Measurements from ENCODE around the gene PHF12. TPM values are rescaled to one million over a fixed set of nuclear protein-coding genes. Genes with fewer than 3 reads are reported as not detected.

Gene PHF12
- total RNA-seq, 1 experiment from 2014 or later: 53.2 TPM

DNA sequence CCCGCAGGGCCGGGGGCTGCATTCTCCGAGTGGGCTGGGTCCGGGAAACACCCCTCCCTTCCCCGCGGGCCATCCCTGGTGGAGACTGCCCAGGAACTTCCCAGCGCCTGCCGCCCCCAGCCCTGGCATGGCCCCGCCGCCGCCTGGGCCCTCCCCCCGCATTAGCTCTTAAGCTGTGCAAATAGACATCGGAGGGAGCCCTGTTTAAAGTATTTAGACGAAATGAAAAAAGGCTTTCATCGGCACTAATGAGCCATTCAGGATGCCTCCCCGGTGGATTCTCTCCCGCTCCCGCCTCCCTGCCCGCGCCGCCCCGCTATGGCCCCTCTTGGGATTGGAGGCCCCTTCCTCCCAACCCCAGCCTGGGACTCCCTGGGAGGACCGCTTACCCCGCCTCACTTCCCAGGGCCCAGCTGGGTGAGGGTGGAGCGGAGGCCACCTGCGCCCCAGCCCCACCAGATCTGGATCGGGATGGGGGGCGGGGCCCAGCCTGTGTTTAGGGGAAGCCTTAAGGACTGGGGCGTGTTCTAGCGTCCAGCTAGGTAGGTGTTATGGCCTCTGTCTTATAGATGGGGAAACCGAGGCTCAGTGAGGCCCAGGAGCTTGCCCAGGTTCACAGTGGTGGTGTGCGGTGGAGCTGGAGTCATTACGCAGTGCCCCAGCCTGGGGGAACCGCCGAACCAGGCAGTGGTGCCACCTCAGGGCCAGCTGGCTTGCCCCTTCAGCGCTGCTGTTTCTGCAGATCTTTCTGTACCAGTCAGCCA is 34.8 kb upstream of the PHF12 start:
- peak; percentile 96 for DNase-seq
- H3K4me3 ChIP-seq (ENCODE audit: insufficient read depth, low read depth, low read length): peak overlapping the region; percentile 24; the same call in 1 of the 2 replicates
- H3K36me3 ChIP-seq (replicated peaks; ENCODE audit: control insufficient read depth, insufficient read depth, low read length): no peaks in the 10 kb centered on the region
- H3K27me3 ChIP-seq (ENCODE audit: control insufficient read depth, insufficient read depth, low read length): peaks cover 2% of the 10 kb centered on the region; the same call in 1 of the 2 replicates

DNA sequence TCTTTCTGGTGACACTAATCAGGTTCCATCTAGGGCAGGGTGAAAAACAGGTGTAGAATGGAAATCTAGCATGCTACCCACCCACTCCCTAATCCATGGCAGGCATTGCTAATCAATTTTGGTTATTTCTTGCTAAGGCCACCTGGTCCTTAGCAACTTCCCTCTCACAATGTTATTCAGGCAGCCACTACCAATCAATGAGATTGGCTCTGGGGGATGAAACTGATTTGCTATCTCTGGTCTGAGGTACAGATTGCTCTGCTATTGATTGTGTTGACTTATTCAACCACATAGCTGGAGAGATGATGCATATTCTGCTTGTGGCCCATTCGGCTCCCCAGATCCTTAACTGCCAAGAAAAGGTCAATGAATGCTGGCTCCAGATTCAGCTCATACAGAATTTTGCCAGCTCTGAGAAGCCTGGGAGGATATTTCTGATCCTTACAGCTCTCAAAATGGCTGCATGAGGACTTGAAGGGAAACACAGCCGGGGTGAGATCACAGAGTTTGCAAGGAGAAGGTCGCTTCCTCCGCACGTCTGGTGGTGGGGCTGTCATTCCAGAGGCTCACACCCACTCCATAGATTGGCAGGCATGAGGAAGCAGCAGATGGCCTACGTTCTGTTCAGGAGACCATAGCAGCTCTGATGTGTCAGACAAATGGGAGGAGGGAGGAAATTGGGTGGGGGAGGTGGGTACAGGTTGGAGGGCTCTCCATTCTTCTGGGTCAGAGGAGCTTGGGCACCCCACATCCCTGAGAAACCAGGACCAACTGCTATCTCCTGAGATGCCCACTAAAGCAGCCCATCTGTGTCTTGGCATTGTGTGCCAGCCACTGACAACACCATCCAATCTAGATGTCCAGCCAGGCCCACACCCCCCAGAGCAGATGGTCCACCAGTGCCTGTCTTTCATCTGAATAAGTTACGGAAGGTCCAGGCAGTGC is 32.2 kb upstream of the PHF12 start:
- Histone ChIP-seq H3K4me3 (ENCODE audit: insufficient read depth, low read depth, low read length) (no peak overlapping the region), H3K36me3 (replicated peaks; ENCODE audit: control insufficient read depth, insufficient read depth, low read length) (no peaks in the 10 kb centered on the region), H3K27me3 (ENCODE audit: control insufficient read depth, insufficient read depth, low read length) (peaks cover 2% of the 10 kb centered on the region; the same call in 1 of the 2 replicates)
- DNase-seq: no peak

DNA sequence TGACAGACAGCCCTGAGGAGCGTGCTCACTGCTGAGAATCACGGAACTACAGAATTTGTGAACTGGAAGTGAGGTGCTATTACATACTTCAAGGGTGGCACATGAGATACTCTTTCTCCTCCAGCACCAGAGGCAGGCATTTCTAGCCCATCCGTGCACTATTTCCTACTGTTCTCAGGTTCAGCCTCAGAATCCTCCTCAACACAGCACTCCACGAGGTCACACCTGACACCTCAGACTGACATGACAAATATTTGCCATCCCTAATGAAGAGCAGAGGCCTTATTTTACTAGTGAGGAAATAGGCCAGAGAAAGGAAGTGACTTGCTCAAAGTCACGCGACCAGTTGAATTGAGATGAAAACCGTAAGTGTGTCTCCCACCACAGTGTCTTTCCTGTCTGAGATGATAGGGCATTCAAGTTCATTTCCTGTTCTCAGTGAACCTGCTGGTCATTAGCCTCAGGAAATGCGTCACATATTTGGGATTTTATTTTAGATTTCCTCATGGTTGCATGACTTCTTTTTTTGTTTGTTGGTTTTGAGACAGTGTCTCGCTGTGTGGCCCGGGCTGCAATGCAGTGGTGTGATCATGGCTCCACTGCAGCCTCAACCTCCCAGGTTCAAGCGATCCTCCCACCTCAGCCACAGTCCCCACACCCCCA is 30.9 kb upstream of the PHF12 start:
- Histone ChIP-seq H3K36me3 (replicated peaks; ENCODE audit: control insufficient read depth, insufficient read depth, low read length) (no peaks in the 10 kb centered on the region), H3K4me3 (ENCODE audit: insufficient read depth, low read depth, low read length) (no peak overlapping the region), H3K27me3 (ENCODE audit: control insufficient read depth, insufficient read depth, low read length) (peaks cover 2% of the 10 kb centered on the region; the same call in 1 of the 2 replicates)
- DNase-seq: no peak

DNA sequence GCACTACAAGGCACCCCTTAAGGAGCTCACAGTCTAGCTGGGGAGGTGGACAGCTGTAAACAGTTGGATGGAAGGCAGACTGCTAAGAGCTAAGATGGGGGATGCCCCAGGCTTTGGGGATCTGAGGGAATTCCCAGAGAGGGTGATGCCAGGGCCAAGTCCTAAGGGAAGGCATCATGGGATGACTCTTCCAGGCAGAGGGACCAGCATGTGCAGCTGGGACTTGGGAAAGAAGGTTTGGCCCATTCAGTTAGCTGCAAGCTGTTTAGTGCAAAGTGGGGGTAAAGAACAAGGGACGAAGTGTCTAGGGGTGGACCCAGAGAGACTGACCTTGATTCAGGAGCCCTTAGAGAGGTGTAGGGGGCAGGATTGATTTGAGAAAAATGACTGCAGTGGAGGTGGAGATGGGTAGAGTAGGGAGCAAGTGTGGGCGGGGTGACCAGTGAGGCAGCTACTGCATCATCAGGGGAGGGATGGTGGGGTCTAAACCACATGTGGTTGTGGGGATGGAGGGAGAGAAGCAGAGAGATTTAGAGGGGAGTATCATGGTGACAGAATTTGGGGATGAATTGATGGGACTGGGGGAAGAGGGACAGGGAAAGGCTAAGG is 27.1 kb upstream of the PHF12 start:
- Histone ChIP-seq H3K4me3 (ENCODE audit: insufficient read depth, low read depth, low read length) (no peak overlapping the region), H3K27me3 (ENCODE audit: control insufficient read depth, insufficient read depth, low read length) (no peaks in the 10 kb centered on the region), H3K36me3 (replicated peaks; ENCODE audit: control insufficient read depth, insufficient read depth, low read length) (no peaks in the 10 kb centered on the region)
- DNase-seq: no peak

DNA sequence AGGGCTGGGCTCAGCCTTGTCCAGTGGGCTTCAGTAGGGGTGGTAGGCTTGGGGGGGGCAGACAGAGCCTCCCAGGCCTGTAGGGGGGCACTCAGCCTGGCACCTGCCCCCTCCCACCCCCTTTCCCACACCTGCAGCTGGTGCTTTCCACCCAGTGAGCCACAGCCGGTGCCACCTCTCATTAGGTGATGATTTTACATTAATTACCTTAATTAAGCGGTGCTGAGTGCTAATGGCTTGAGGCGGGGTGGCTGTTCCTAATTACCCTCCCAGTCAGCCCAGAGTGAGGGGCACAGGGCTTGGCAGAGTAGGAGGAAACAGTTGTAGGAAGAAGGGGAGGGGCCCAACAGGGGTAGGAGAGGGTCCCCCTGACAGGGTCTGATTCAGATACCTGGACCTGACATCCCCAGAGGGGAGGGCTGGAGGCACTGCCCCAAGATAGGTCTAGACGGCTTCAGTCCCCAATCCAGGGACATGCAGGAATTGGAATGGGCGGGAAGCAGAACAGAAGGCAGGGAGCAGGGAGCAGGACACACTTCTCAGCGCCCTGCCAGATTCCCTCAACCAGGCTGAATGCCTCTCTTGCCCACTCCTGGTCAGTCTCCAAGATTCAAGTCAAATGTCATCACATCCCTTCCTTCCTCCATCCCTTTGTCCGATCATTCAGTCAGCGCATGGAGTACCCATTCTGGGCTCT is 26.5 kb upstream of the PHF12 start:
- no peak for DNase-seq
- Histone ChIP-seq H3K4me3 (ENCODE audit: insufficient read depth, low read depth, low read length) (no peak overlapping the region), H3K27me3 (ENCODE audit: control insufficient read depth, insufficient read depth, low read length) (no peaks in the 10 kb centered on the region), H3K36me3 (replicated peaks; ENCODE audit: control insufficient read depth, insufficient read depth, low read length) (no peaks in the 10 kb centered on the region)

DNA sequence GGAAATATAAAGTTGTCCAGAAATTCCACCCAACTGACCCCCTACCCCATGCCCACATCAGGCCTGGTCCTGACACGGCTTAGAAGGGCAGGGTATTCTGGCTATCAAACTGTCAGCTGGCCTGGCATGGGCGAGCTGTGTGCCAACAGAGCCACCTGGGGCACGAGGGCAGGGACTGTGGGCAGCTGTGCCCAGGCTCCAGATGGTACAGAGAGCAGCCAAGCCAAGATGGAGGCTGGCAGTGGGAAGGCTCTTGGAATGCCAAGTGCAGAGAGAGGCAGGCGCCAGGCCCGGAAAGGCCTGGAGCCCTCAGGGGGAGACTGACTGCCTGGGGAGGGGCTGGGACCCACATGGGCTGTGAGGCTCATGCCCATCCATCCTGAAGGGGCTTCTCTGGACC is 24.3 kb upstream of the PHF12 start:
- DNase-seq: no peak
- H3K4me3 ChIP-seq (ENCODE audit: insufficient read depth, low read depth, low read length): no peak overlapping the region
- H3K36me3 ChIP-seq (replicated peaks; ENCODE audit: control insufficient read depth, insufficient read depth, low read length): no peaks in the 10 kb centered on the region
- H3K27me3 ChIP-seq (ENCODE audit: control insufficient read depth, insufficient read depth, low read length): no peaks in the 10 kb centered on the region

DNA sequence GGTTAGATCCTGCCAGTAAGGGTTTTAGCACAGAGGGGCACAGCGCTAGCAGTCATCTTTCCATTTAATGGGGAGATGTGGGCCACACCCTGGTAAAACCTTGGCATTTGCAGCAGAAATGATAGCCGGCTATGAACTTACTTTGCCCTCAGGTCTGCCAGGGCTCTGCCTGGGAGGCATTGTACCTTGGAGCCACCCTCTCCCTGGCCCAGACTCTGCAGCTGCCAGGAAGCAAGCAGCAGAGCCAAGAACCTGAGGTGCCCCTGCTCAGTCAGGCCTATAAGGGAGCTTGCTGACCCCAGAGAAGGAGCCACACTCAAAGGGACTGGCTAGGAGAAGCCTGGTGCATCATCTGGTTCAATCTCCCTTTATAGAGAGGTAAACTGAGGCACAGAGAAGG is 23.7 kb upstream of the PHF12 start:
- Histone ChIP-seq H3K27me3 (ENCODE audit: control insufficient read depth, insufficient read depth, low read length) (no peaks in the 10 kb centered on the region), H3K4me3 (ENCODE audit: insufficient read depth, low read depth, low read length) (no peak overlapping the region), H3K36me3 (replicated peaks; ENCODE audit: control insufficient read depth, insufficient read depth, low read length) (no peaks in the 10 kb centered on the region)
- DNase-seq: no peak

DNA sequence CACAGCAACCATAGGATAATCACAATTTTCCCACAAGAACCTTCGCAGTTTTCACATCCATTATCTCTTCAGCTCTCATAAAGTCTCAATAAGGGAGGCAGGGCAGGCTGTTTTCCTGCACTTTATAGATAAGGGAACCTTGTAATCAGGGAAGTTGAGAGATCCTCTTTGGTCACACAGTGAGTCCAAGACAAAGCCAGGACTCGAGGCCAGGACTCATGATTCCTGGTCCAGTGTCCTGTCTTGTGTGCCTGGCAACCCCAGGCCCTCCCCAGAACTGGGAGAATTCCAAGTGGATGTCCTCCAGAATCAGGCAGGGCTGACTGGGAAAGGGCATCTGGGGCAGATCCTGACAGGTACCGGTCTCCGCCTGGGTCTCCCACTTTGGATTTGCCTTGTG is 23.1 kb upstream of the PHF12 start:
- no peak for DNase-seq
- Histone ChIP-seq H3K4me3 (ENCODE audit: insufficient read depth, low read depth, low read length) (no peak overlapping the region), H3K27me3 (ENCODE audit: control insufficient read depth, insufficient read depth, low read length) (no peaks in the 10 kb centered on the region), H3K36me3 (replicated peaks; ENCODE audit: control insufficient read depth, insufficient read depth, low read length) (no peaks in the 10 kb centered on the region)

DNA sequence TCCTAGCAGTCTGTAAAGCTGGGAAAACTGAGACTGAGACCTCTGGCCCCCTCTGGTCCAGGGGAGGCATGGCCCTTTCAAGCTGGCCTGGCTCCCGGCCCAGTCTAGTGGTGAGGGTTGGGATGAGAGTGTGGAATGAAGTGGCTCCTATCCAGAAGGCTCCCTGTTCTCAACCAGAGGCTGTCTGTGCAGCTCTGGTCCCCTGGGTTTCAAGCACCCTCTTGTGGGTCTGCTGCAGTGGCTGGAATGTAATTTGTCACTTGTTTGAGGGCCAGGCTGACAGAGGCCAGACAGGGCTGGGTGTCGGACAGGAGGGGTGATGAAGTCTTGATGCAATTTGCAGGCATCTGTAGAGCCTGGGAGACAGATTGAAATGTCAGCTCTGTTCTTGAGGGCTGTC is 22.1 kb upstream of the PHF12 start:
- DNase-seq: no peak
- H3K36me3 ChIP-seq (replicated peaks; ENCODE audit: control insufficient read depth, insufficient read depth, low read length): no peaks in the 10 kb centered on the region
- H3K27me3 ChIP-seq (ENCODE audit: control insufficient read depth, insufficient read depth, low read length): no peaks in the 10 kb centered on the region
- H3K4me3 ChIP-seq (ENCODE audit: insufficient read depth, low read depth, low read length): no peak overlapping the region

DNA sequence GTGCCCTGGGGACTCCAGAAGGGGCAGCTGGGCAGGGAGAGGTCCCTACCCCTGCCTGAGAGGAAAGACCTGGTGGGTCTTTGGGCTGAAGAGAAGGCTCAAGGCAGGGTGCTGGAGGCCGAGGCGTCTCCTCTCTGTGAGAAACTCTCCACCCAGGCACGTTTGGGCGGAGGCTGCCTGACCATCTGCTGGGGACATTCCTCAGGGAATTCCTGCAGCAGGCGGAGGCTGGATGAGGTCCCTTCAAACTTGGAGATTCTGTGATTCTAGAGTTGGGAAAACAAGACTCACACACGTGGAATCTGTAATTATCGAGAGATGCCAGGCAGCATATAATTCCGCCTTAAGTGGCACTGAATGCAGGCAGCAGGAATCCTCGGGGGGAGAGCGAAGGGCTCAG is 21.1 kb upstream of the PHF12 start:
- no peak for DNase-seq
- Histone ChIP-seq H3K27me3 (ENCODE audit: control insufficient read depth, insufficient read depth, low read length) (no peaks in the 10 kb centered on the region), H3K4me3 (ENCODE audit: insufficient read depth, low read depth, low read length) (no peak overlapping the region), H3K36me3 (replicated peaks; ENCODE audit: control insufficient read depth, insufficient read depth, low read length) (no peaks in the 10 kb centered on the region)

DNA sequence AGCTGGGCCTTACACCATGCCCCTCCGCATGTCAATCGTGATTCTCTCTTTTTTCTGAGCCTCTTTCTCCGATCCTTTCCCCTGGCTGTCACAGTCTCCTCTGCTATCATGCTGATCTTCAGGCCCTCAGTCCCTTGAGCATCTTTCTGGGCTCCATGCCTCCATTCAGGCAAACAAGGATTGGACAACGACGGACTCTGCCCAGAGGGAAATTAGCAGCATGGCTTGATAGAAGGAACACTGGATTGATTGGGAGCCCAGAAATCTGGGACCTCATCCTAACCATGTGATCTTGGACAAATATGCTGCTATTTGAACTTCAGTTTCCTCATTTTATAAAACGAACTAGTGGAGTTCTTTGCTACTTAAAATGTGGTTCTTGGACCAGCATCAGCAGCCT is 19.6 kb upstream of the PHF12 start:
- no peak for DNase-seq
- Histone ChIP-seq H3K36me3 (replicated peaks; ENCODE audit: control insufficient read depth, insufficient read depth, low read length) (no peaks in the 10 kb centered on the region), H3K4me3 (ENCODE audit: insufficient read depth, low read depth, low read length) (no peak overlapping the region), H3K27me3 (ENCODE audit: control insufficient read depth, insufficient read depth, low read length) (no peaks in the 10 kb centered on the region)

DNA sequence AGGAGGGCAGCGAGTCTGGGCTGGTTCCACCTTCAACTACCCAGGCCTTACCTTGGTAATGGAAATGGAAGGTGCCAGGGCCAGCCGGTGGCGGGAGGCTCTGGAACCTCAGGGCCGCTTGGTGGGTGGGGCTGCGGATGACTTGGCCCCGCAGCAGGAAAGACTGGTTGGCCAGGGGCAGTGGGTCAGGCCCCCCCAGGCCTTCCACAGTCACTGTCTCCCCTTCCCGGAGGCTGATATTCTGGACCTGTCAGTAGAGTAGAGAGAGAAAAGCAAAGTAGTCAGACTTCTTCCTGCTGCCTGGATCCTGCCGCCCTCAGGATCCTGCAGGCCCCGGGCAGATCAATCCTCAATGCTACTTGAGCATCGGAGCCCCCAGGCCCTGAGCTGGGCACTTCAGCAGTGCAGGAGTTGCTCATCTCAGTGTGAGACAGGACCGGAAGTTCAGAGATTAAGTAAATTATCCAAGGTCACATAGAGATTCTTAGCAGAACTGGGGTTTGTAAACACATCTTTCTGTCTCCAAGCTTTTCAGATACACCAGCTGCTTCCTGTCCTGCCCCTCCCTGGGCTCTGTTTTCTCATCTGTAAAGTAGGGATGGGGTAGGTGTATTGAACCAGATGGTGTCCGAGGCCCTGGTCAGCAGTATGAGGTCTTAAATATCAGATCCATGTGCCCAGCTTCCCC is 18.5 kb upstream of the PHF12 start:
- Histone ChIP-seq H3K36me3 (replicated peaks; ENCODE audit: control insufficient read depth, insufficient read depth, low read length) (no peaks in the 10 kb centered on the region), H3K4me3 (ENCODE audit: insufficient read depth, low read depth, low read length) (no peak overlapping the region), H3K27me3 (ENCODE audit: control insufficient read depth, insufficient read depth, low read length) (no peaks in the 10 kb centered on the region)
- DNase-seq: no peak

DNA sequence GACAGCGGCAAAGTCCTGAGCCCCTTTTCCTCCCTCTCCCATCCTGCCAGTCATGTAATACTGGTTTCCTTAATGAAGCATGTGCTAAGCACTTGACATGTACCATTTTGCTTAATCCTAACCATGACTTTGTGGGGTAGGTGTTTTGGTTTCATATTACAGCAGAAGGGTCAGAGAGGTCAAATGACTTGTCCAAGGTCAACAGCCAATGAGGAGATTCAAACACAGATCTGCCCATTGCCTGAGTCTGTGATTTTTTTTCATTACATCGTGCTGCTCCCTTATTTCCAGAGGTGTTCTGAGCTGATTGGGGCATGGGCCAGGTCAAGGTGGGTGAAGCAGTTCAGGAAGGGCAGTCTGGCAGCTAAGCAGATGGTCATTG is 17.6 kb upstream of the PHF12 start:
- Histone ChIP-seq H3K27me3 (ENCODE audit: control insufficient read depth, insufficient read depth, low read length) (no peaks in the 10 kb centered on the region), H3K4me3 (ENCODE audit: insufficient read depth, low read depth, low read length) (no peak overlapping the region), H3K36me3 (replicated peaks; ENCODE audit: control insufficient read depth, insufficient read depth, low read length) (no peaks in the 10 kb centered on the region)
- DNase-seq: no peak
